Measurements from ENCODE around the gene MORF4L1.

DNA sequence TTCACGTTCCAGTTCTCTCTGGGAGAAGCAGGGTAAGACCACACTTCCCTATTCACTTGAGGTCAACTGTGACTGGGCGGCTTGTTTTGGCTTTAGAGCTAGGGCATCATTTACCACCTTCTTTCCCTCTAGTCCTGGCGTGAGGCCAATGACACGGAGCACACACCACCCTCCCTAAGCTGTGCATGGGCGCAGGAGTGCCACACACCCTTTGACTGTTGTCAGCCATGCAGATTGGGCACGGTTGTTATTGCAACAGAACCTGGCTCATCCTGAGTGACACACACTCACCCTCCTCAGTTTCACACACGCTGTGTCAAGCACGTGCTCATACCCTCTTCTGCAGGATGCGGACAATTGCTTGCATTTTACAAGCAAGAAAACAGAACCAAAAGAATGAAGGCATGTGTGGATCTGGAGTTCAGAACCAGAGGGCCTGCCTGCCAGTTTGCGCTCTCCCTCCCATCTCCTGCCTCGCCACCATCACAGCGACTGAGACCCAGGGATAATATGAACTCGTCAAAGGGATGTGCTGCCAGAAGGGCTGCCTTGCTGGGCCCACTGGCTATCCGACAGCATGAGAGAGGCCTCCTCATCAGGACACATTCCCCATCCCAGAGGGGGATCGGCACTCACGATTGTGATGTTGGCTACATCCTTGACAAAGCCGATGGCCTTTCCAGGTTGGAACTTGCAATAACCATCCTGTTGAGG is 54.5 kb downstream of the MORF4L1 start:
- TF ChIP-seq EZH2 (IDR thresholded peaks at IDR 0.05; ENCODE audit: borderline replicate concordance, insufficient read depth, low read length, poor library complexity, severe bottlenecking) (no peak), TAF1 (IDR thresholded peaks at IDR 0.05; ENCODE audit: low read depth) (no peak), EP300 (conservative IDR thresholded peaks at IDR 0.05; ENCODE audit: poor library complexity, severe bottlenecking) (no peak), MXI1 (conservative IDR thresholded peaks at IDR 0.05; ENCODE audit: poor library complexity, severe bottlenecking) (no peak), POLR2AphosphoS5 (IDR thresholded peaks at IDR 0.05) (no peak), RAD21 (conservative IDR thresholded peaks at IDR 0.05) (no peak), REST (IDR thresholded peaks at IDR 0.05; ENCODE audit: borderline replicate concordance) (no peak), SMC3 (conservative IDR thresholded peaks at IDR 0.05; ENCODE audit: poor library complexity) (no peak)
- TF ChIP-seq, protein P1, sequence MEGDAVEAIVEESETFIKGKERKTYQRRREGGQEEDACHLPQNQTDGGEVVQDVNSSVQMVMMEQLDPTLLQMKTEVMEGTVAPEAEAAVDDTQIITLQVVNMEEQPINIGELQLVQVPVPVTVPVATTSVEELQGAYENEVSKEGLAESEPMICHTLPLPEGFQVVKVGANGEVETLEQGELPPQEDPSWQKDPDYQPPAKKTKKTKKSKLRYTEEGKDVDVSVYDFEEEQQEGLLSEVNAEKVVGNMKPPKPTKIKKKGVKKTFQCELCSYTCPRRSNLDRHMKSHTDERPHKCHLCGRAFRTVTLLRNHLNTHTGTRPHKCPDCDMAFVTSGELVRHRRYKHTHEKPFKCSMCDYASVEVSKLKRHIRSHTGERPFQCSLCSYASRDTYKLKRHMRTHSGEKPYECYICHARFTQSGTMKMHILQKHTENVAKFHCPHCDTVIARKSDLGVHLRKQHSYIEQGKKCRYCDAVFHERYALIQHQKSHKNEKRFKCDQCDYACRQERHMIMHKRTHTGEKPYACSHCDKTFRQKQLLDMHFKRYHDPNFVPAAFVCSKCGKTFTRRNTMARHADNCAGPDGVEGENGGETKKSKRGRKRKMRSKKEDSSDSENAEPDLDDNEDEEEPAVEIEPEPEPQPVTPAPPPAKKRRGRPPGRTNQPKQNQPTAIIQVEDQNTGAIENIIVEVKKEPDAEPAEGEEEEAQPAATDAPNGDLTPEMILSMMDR (IDR thresholded peaks at IDR 0.05; ENCODE audit: poor library complexity, severe bottlenecking) = no peak
